Renal cortex interstitium (tissue), 11 donors: ENCODE measurements around the gene SELP. TPM values are rescaled to one million over a fixed set of nuclear protein-coding genes. Genes with fewer than 3 reads are reported as not detected.

Source experiments
- DNase-seq, 11 donors: peaks; one replicate each; pipeline ENCODE4 v3.0.0-alpha.2; 2013; ENCODE audit warnings: low read depth in 9 of 11, low spot score in 4 of 11; ENCODE audit errors: extremely low read depth in 1 of 11
- polyA plus RNA-seq, 3 donors: library from polyadenylated mRNA; unstranded; fragments of 120-200 nt; gene quantifications; one replicate each; pipeline ENCODE4 v1.2.1, GENCODE V29; 2013; ENCODE audit not compliant: insufficient read length in 3 of 3

The SELP gene
- polyA plus RNA-seq, 3 donors, result 2.8 to 7.1 (median 4.1) TPM

GRCh38 chr1:169586067-169586394, 43.9 kb downstream of the SELP start:
- no peak for DNase-seq

- DNase-seq, result no peak
These were observed 44.7 kb downstream of the SELP start for GRCh38 chr1:169585181-169585580.

GRCh38 chr1:169584483-169585144, 45.3 kb downstream of the SELP start:
- DNase-seq, result no peak

GRCh38 chr1:169577981-169578738, 51.8 kb downstream of the SELP start:
- no peak for DNase-seq

- no peak for DNase-seq
These were observed 53.0 kb downstream of the SELP start for GRCh38 chr1:169576935-169577331.

GRCh38 chr1:169576241-169576934, 53.5 kb downstream of the SELP start:
- DNase-seq, result no peak

GRCh38 chr1:169574336-169574735, 55.6 kb downstream of the SELP start:
- no peak for DNase-seq

GRCh38 chr1:169572187-169572586, 57.7 kb downstream of the SELP start:
- no peak for DNase-seq

- DNase-seq, result no peak
These were observed 58.5 kb downstream of the SELP start for GRCh38 chr1:169571450-169571849.

- DNase-seq, result no peak
These were observed 59.8 kb downstream of the SELP start for GRCh38 chr1:169570172-169570574.

GRCh38 chr1:169568497-169568896, 61.4 kb downstream of the SELP start:
- DNase-seq, result no peak

GRCh38 chr1:169565335-169566271, 64.3 kb downstream of the SELP start:
- peak in 1 of 11 donors; percentile 34 for DNase-seq

- no peak for DNase-seq
These were observed 66.3 kb downstream of the SELP start for GRCh38 chr1:169563650-169564049.

- no peak for DNase-seq
These were observed 66.8 kb downstream of the SELP start for GRCh38 chr1:169563019-169563615.

- DNase-seq, result no peak
These were observed 68.2 kb downstream of the SELP start for GRCh38 chr1:169561692-169562091.

- no peak for DNase-seq
These were observed 72.8 kb downstream of the SELP start for GRCh38 chr1:169557131-169557530.

GRCh38 chr1:169550294-169550693, 79.6 kb downstream of the SELP start:
- peak in 4 of 11 donors; percentile 34 to 53 (median 40) for DNase-seq

GRCh38 chr1:169548282-169548681, 81.6 kb downstream of the SELP start:
- no peak for DNase-seq
